IPS-18a (cell line): ENCODE results near the gene RNASE1.
"Not testable (repeated sequence)": the region's sequence is repeated elsewhere in the genome, so short reads cannot be mapped to it uniquely, and the experiment has no call there.

Source experiments
- H3K27ac ChIP-seq: one replicate; pipeline ENCODE4 v1.5.1; 2013; ENCODE audit warnings: low read length
- H3K27me3 ChIP-seq: one replicate; pipeline ENCODE4 v1.6.1; 2013; ENCODE audit warnings: mild to moderate bottlenecking, low read length; ENCODE audit not compliant: control insufficient read depth, insufficient read depth
- H3K36me3 ChIP-seq: one replicate; pipeline ENCODE4 v1.6.1; 2013; ENCODE audit warnings: low read depth, low read length; ENCODE audit not compliant: control insufficient read depth
- H3K4me1 ChIP-seq: one replicate; pipeline ENCODE4 v1.6.1; 2013; ENCODE audit warnings: low read depth, low read length; ENCODE audit not compliant: control insufficient read depth
- H3K4me3 ChIP-seq: one replicate; pipeline ENCODE4 v1.5.1; 2013; ENCODE audit warnings: low read length
- H3K9ac ChIP-seq: one replicate; pipeline ENCODE4 v1.6.1; 2013; ENCODE audit warnings: mild to moderate bottlenecking, low read length, moderate library complexity
- H3K9me3 ChIP-seq: one replicate; pipeline ENCODE4 v1.6.1; 2013; ENCODE audit warnings: low read depth, low read length; ENCODE audit not compliant: control insufficient read depth

Gene RNASE1

DNA sequence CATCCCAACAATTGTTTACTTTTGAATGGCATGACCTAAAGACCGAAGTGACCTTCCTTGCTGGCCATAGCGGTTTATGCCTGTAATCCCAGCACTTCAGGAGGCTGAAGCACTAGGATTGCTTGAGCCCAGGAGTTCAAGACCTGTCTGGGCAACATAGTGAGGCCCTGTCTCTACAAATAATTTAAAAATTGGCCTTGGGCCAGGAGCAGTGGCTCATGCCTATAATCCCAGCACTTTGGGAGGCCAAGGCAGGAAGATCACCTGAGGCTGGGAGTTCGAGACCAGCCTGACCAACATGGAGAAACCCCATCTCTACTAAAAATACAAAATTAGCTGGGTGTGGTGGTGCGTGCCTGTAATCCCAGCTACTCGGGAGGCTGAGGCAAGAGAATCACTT, 43.2 kb downstream of the RNASE1 start:
- not testable (repeated sequence) for H3K27me3 ChIP-seq, H3K4me3 ChIP-seq, H3K4me1 ChIP-seq

DNA sequence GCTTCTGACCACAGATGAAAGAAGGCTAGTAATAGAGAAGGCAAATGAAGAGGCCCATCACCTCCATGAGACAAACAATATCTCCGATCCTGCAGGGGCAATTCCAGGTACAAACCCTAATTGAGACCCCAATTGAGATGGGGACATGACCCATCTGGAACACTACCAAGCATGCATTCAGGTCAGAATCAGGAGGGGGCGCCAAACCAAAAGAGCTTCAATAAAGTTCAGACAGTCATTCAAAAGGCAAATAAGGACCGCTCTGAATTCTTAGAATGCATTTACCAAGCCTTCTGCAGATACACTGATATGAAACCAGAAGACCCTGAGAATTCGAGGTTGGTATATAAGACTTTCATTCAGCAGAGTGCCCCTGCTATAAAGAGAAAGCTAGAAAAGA, 44.7 kb downstream of the RNASE1 start:
- Histone ChIP-seq H3K27ac (no peak overlapping the region), H3K4me1 (no peaks in the 10 kb centered on the region), H3K9me3 (no peaks in the 10 kb centered on the region), H3K27me3 (no peaks in the 10 kb centered on the region), H3K36me3 (no peaks in the 10 kb centered on the region), H3K9ac (no peak overlapping the region), H3K4me3 (no peak overlapping the region)

More for the DNA sequence above, 43.2 kb downstream of the RNASE1 start:
- not testable (repeated sequence) for H3K9me3 ChIP-seq, H3K36me3 ChIP-seq, H3K9ac ChIP-seq, H3K27ac ChIP-seq

DNA sequence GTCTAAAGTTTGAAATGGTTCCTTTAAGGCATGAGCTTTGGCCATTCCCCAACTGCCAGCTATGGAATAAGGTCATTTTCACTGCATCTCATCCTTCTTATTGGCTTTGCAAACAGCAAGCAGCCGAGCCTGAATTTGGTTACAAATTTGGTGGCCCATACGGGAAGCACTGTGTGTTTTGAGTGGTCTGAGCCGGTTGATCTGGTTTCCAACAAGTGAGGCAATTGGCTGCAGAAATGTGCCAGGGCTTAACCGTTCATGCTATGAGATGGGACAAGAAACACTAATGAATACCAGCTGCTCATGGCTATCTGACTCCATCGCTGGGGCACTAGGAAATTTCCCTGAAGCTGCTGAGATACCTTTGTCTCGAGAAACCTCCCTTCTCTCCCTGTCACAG, 47.6 kb downstream of the RNASE1 start:
- peaks cover 8% of the 10 kb centered on the region for H3K9me3 ChIP-seq

DNA sequence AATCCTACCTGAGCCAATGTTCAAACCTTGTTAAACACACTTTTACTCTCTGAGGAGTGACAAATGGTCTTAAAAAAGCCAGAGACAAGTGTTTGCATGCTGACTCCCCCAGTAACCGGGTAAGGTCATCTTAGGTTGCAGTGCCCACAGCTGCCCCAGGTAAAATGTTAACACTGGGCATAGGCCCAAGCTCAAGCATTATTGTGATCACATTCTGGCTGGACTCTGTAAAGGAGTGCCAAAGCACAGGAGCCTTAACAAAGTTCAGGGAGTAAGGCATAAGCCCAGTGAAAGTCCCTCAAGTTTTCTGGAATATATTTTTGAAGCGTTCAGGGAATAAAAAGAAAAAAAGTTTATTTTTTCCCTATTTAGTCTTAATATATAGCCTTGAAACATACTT, 48.3 kb downstream of the RNASE1 start:
- H3K9me3 ChIP-seq: peaks cover 8% of the 10 kb centered on the region
- no peaks in the 10 kb centered on the region for H3K27me3 ChIP-seq
- no peaks in the 10 kb centered on the region for H3K4me1 ChIP-seq
- no peak overlapping the region for H3K27ac ChIP-seq
- H3K9ac ChIP-seq: no peak overlapping the region
- H3K36me3 ChIP-seq: no peaks in the 10 kb centered on the region
- no peak overlapping the region for H3K4me3 ChIP-seq

More for the DNA sequence above, 47.6 kb downstream of the RNASE1 start:
- Histone ChIP-seq H3K4me3 (no peak overlapping the region), H3K27me3 (no peaks in the 10 kb centered on the region), H3K4me1 (no peaks in the 10 kb centered on the region), H3K9ac (no peak overlapping the region), H3K36me3 (no peaks in the 10 kb centered on the region), H3K27ac (no peak overlapping the region)

DNA sequence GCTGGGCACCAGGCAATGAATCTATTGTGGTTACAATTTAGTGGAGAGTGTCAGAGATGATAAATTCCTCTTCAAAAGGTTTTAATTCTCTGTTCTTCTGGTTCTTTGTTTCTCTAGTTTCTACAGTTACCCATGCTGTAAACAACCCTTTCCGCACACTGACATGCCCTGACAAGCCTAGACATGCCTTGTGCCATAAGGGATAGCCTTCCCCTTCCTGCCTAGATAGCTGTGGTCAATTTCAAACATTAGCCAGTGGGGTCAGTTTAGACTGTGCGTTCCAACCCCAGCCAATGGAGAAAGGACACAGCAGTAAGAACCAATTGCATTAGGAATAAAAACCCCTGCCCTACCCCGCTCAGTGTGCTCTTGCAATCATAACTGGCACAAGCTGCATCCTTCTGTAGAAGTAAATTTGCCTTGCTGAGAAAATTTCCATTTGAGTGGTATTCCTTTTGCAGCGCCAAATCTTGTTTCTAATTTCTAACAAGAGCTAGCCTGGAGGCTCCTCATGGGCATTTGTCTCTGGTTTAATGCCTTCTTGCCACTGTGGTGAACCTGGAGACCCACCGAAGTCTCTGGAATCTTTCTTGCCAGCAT, 50.6 kb downstream of the RNASE1 start:
- peaks cover 8% of the 10 kb centered on the region for H3K9me3 ChIP-seq
- no peaks in the 10 kb centered on the region for H3K36me3 ChIP-seq
- H3K27me3 ChIP-seq: no peaks in the 10 kb centered on the region
- H3K4me3 ChIP-seq: no peak overlapping the region
- no peak overlapping the region for H3K27ac ChIP-seq
- H3K9ac ChIP-seq: no peak overlapping the region
- no peaks in the 10 kb centered on the region for H3K4me1 ChIP-seq
